DND-41 (cell line): ENCODE results near the gene MZT2A.
"Not testable (repeated sequence)": the region's sequence is repeated elsewhere in the genome, so short reads cannot be mapped to it uniquely, and the experiment has no call there.

Experiments used
- ATAC-seq: fragments of 200-7000 bp; cut with Tn5 transposase; 3 replicates; pipeline ENCODE4 v1.9.1; 2021; ENCODE audit warnings: low read depth; ENCODE audit not compliant: insufficient read depth
- DNase-seq: peaks from one replicate; pipeline ENCODE4 v3.0.0-alpha.2; 2020
- H2AFZ ChIP-seq: 2 replicates; pipeline ENCODE4 v1.6.0; 2012; ENCODE audit warnings: low read depth, low read length
- H3K27ac ChIP-seq: 2 replicates; pipeline ENCODE4 v1.5.1; 2012; ENCODE audit warnings: low read length, inconsistent platforms
- H3K27me3 ChIP-seq: fragments of 200-600 bp; sonication (generic); 2 replicates; pipeline ENCODE4 v1.6.0; 2012; ENCODE audit warnings: low read length, mild to moderate bottlenecking, inconsistent platforms; ENCODE audit not compliant: insufficient read depth, poor library complexity
- H3K36me3 ChIP-seq: 2 replicates; pipeline ENCODE4 v1.5.1; 2012; ENCODE audit warnings: low read length, inconsistent platforms; ENCODE audit not compliant: insufficient read depth
- H3K4me1 ChIP-seq: 2 replicates; pipeline ENCODE4 v1.5.1; 2012; ENCODE audit warnings: mild to moderate bottlenecking, low read length; ENCODE audit not compliant: insufficient read depth
- H3K4me2 ChIP-seq: 2 replicates; pipeline ENCODE4 v1.6.0; 2012; ENCODE audit warnings: mild to moderate bottlenecking, moderate library complexity, low read length, inconsistent platforms; ENCODE audit not compliant: insufficient read depth
- H3K4me3 ChIP-seq, 2 experiments: fragments of 200-600 bp in 1 of 2; shearing (Covaris generic) in 1 of 2; 2 replicates each; pipeline ENCODE4 v1.5.1; 2012 to 2016; ENCODE audit warnings: inconsistent platforms in 2 of 2, low read length in 2 of 2, mild to moderate bottlenecking in 2 of 2, low read depth in 1 of 2, moderate library complexity in 1 of 2
- H3K79me2 ChIP-seq: 2 replicates; pipeline ENCODE4 v1.6.0; 2012; ENCODE audit warnings: low read length, inconsistent platforms; ENCODE audit not compliant: insufficient read depth
- H3K9ac ChIP-seq: 2 replicates; pipeline ENCODE4 v1.6.0; 2012; ENCODE audit warnings: low read depth, mild to moderate bottlenecking, inconsistent platforms, low read length, moderate library complexity
- H3K9me3 ChIP-seq: 2 replicates; pipeline ENCODE4 v1.5.1; 2012; ENCODE audit warnings: low read length, moderate library complexity, mild to moderate bottlenecking, inconsistent platforms; ENCODE audit not compliant: insufficient read depth, severe bottlenecking
- H4K20me1 ChIP-seq: 2 replicates; pipeline ENCODE4 v1.6.0; 2012; ENCODE audit warnings: low read length; ENCODE audit not compliant: insufficient read depth
- CTCF ChIP-seq: IDR thresholded peaks from 2 replicates; pipeline ENCODE4 v1.5.1; 2012; ENCODE audit warnings: borderline replicate concordance, low read length, moderate library complexity, mild to moderate bottlenecking; ENCODE audit not compliant: poor library complexity, severe bottlenecking; ENCODE audit errors: extremely low read depth
- EZH2 ChIP-seq: IDR thresholded peaks from 3 replicates; pipeline ENCODE4 v1.6.1; 2012; ENCODE audit warnings: borderline replicate concordance, low read depth, mild to moderate bottlenecking, moderate library complexity, low read length, inconsistent platforms; ENCODE audit not compliant: severe bottlenecking

The MZT2A gene

DNA sequence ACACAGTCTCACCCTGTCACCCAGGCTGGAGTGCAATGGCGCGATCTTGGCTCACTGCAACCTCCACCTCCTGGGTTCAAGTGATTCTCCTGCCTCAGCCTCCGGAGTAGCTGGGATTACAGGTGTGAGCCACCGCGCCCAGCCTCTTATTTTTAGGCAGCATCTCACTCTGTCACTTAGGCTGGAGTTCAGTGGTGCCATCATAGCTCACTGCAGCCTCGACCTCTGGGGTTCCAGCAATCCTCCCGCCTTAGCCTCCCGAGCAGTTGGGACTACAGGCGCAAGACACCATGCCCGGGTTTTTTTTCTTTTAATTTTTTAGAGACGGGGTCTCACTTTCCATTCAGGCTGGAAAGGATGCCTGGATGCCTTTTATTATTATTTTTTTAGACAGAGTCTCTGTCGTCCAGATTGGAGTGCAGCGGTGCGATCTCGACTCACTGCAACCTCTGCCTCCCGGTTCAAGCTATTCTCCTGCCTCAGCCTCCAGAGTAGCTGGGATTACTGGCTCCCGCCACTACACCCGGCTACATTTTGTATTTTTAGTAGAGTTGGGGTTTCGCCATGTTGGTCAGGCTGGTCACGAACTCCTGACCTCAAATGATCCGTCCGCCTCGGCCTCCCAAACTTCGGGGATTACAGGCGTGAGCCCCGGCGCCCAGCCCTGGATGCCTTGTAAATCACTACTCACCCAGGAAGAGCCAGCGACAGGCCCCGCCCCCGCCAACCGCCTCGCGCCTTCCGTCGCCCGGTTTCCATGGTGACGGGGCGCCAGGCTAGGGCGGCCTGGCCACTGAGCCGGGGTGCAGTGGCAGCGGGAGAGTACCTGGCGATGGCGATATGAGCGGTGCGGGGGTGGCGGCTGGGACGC lies 35.2 kb upstream of the MZT2A start, which contains the start of gene CCDC74A:
CCDC74A (plus strand) TSS at position 758 of the 871 bp plus-strand sequence; CDS start at position 841, 83 bp downstream.
- Histone ChIP-seq H3K9ac (peak within 1 kb of the TSS; percentile 55), H3K4me2 (peak within 1 kb of the TSS; percentile 71), H3K4me1 (peaks cover 16% of the 10 kb centered on the region), H2AFZ (peak within 1 kb of the TSS; percentile 80), H3K4me3 (peak within 1 kb of the TSS; percentile 32 to 60; a peak in 3 of 4 replicates), H3K27ac (peak within 1 kb of the TSS; percentile 70; the same call in 1 of the 2 replicates)
- ATAC-seq: peak; percentile 87
- H3K27me3 ChIP-seq, H3K79me2 ChIP-seq, H4K20me1 ChIP-seq, H3K9me3 ChIP-seq, H3K36me3 ChIP-seq: not testable (repeated sequence)
- DNase-seq: peak; percentile 85

- not testable (repeated sequence) for DNase-seq, H3K27ac ChIP-seq, H3K36me3 ChIP-seq, H4K20me1 ChIP-seq, H3K4me2 ChIP-seq, H3K27me3 ChIP-seq, ATAC-seq, H2AFZ ChIP-seq, H3K79me2 ChIP-seq, H3K9ac ChIP-seq, H3K9me3 ChIP-seq, H3K4me3 ChIP-seq
- peaks cover 16% of the 10 kb centered on the region for H3K4me1 ChIP-seq
Observed at GRCh38 chr2:131525256-131525655, 33.1 kb upstream of the MZT2A start.

- Histone ChIP-seq H2AFZ (no peak overlapping the region), H3K9ac (no peak overlapping the region), H3K4me3 (no peak overlapping the region), H3K36me3 (peaks cover 32% of the 10 kb centered on the region), H4K20me1 (peaks cover 3% of the 10 kb centered on the region), H3K4me1 (peaks cover 5% of the 10 kb centered on the region), H3K4me2 (no peak overlapping the region), H3K9me3 (no peaks in the 10 kb centered on the region), H3K27ac (no peak overlapping the region), H3K27me3 (no peaks in the 10 kb centered on the region), H3K79me2 (no peaks in the 10 kb centered on the region)
- TF ChIP-seq CTCF: no peak
- ATAC-seq: peak; percentile 21; the same call in 2 of the 3 replicates
- no peak for DNase-seq
Observed at GRCh38 chr2:131521961-131522781, 30.0 kb upstream of the MZT2A start.

- H2AFZ ChIP-seq, DNase-seq, H3K4me3 ChIP-seq, ATAC-seq, H3K27me3 ChIP-seq, H3K9ac ChIP-seq, H3K79me2 ChIP-seq, H3K9me3 ChIP-seq, H3K4me1 ChIP-seq, H3K4me2 ChIP-seq, H4K20me1 ChIP-seq, H3K27ac ChIP-seq: not testable (repeated sequence)
- peaks cover 39% of the 10 kb centered on the region for H3K36me3 ChIP-seq
Observed at GRCh38 chr2:131521524-131521923, 29.3 kb upstream of the MZT2A start.

GRCh38 chr2:131520526-131520925 lies 28.3 kb upstream of the MZT2A start:
- DNase-seq (no peak), ATAC-seq (no peak)
- TF ChIP-seq EZH2 (no peak), CTCF (no peak)
- H3K4me1 ChIP-seq: no peaks in the 10 kb centered on the region
- no peak overlapping the region for H3K4me3 ChIP-seq
- H3K9ac ChIP-seq: no peak overlapping the region
- H2AFZ ChIP-seq: no peak overlapping the region
- H3K79me2 ChIP-seq: no peaks in the 10 kb centered on the region
- H4K20me1 ChIP-seq: peaks cover 3% of the 10 kb centered on the region
- H3K4me2 ChIP-seq: no peak overlapping the region
- H3K36me3 ChIP-seq: peaks cover 42% of the 10 kb centered on the region
- H3K27ac ChIP-seq: no peak overlapping the region
- no peaks in the 10 kb centered on the region for H3K9me3 ChIP-seq
- H3K27me3 ChIP-seq: no peaks in the 10 kb centered on the region

- not testable (repeated sequence) for H3K27me3 ChIP-seq, H3K79me2 ChIP-seq, H3K9ac ChIP-seq, H3K4me1 ChIP-seq, ATAC-seq, H3K27ac ChIP-seq, DNase-seq, H3K9me3 ChIP-seq, H3K4me3 ChIP-seq, H4K20me1 ChIP-seq, H2AFZ ChIP-seq, H3K4me2 ChIP-seq
- peaks cover 46% of the 10 kb centered on the region for H3K36me3 ChIP-seq
Observed at GRCh38 chr2:131519871-131520470, 27.8 kb upstream of the MZT2A start.
